IMR-90 (cell line): ENCODE results near the gene RENBP. TPM values are rescaled to one million over a fixed set of nuclear protein-coding genes. Genes with fewer than 3 reads are reported as not detected.

Experiments used
- ATAC-seq: fragments of 200-7000 bp; cut with Tn5 transposase; 2 replicates; pipeline ENCODE4 v1.9.1; 2020; ENCODE audit warnings: low read depth, mild to moderate bottlenecking, moderate library complexity
- BruUV-seq: library from RNA; stranded (reverse); fragments of 400-500 nt; replicated peaks from 2 replicates; lab custom pipeline; 2021; lab: Mats Ljungman, UMichigan
- CTCF ChIA-PET: fragments of 300-600 bp; formaldehyde crosslinking; extraction: SDS; loops from one replicate; lab custom pipeline; 2021; ENCODE audit warnings: antibody characterized with exemption; lab: Yijun Ruan, JAX
- POLR2A ChIA-PET: fragments of 300-600 bp; sonication (Branson Sonifier 250); formaldehyde crosslinking; loops from one replicate; lab custom pipeline; 2022; ENCODE audit warnings: antibody characterized with exemption; ENCODE audit not compliant: unreplicated experiment; lab: Charles Lee
- DNase-seq: peaks from one replicate; pipeline ENCODE4 v3.0.0; 2013
- H2AFZ ChIP-seq: replicated peaks from 2 replicates; pipeline ENCODE3; 2013; ENCODE audit warnings: low read length, mild to moderate bottlenecking; ENCODE audit not compliant: poor library complexity
- H2AK5ac ChIP-seq: 2 replicates; pipeline ENCODE4 v1.6.1; 2013; ENCODE audit warnings: low read depth, low read length, inconsistent platforms
- H2AK9ac ChIP-seq: replicated peaks from 2 replicates; pipeline ENCODE3; 2013; ENCODE audit warnings: mild to moderate bottlenecking, low read depth, low read length, moderate library complexity; ENCODE audit not compliant: poor library complexity
- H2BK120ac ChIP-seq: 2 replicates; pipeline ENCODE4 v1.6.1; 2013; ENCODE audit warnings: low read depth, low read length, inconsistent platforms
- H2BK15ac ChIP-seq: 3 replicates; pipeline ENCODE4 v1.6.1; 2013; ENCODE audit warnings: low read depth, low read length, inconsistent platforms
- H2BK20ac ChIP-seq: 2 replicates; pipeline ENCODE4 v1.6.1; 2013; ENCODE audit warnings: low read depth, mild to moderate bottlenecking, inconsistent platforms, low read length, moderate library complexity
- H2BK5ac ChIP-seq: 2 replicates; pipeline ENCODE4 v1.6.1; 2013; ENCODE audit warnings: mild to moderate bottlenecking, low read depth, low read length, inconsistent platforms; ENCODE audit not compliant: poor library complexity, severe bottlenecking
- H3K14ac ChIP-seq: replicated peaks from 2 replicates; pipeline ENCODE4 v1.6.1; 2013; ENCODE audit warnings: low read depth, low read length, inconsistent platforms
- H3K18ac ChIP-seq: 2 replicates; pipeline ENCODE4 v1.6.1; 2013; ENCODE audit warnings: low read depth, low read length, control low read depth
- H3K23ac ChIP-seq: 2 replicates; pipeline ENCODE4 v1.6.1; 2013; ENCODE audit warnings: low read depth, low read length, inconsistent platforms
- H3K27ac ChIP-seq: 2 replicates; pipeline ENCODE4 v1.5.1; 2013; ENCODE audit warnings: mild to moderate bottlenecking, control low read depth, low read length; ENCODE audit not compliant: insufficient read depth
- H3K27me3 ChIP-seq: 2 replicates; pipeline ENCODE4 v1.6.1; 2013; ENCODE audit warnings: low read length; ENCODE audit not compliant: control insufficient read depth, insufficient read depth
- H3K36me3 ChIP-seq: 2 replicates; pipeline ENCODE4 v1.6.1; 2013; ENCODE audit warnings: low read length, mixed read lengths; ENCODE audit not compliant: control insufficient read depth, insufficient read depth
- H3K4ac ChIP-seq: 2 replicates; pipeline ENCODE4 v1.6.1; 2013; ENCODE audit warnings: low read depth, low read length, inconsistent platforms
- H3K4me1 ChIP-seq: 2 replicates; pipeline ENCODE4 v1.6.1; 2013; ENCODE audit warnings: low read length, mixed read lengths; ENCODE audit not compliant: control insufficient read depth, insufficient read depth
- H3K4me2 ChIP-seq: 2 replicates; pipeline ENCODE4 v1.6.1; 2013; ENCODE audit warnings: low read depth, mild to moderate bottlenecking, control low read depth, low read length, moderate library complexity
- H3K4me3 ChIP-seq: 2 replicates; pipeline ENCODE4 v1.5.1; 2013; ENCODE audit warnings: low read depth, mild to moderate bottlenecking, control low read depth, low read length, moderate library complexity; ENCODE audit not compliant: insufficient read depth
- H3K56ac ChIP-seq: 2 replicates; pipeline ENCODE4 v1.6.1; 2013; ENCODE audit warnings: low read length, inconsistent platforms; ENCODE audit not compliant: insufficient read depth; ENCODE audit errors: extremely low read depth
- H3K79me1 ChIP-seq, 2 experiments: 2 replicates each; pipeline ENCODE4 v1.6.1; 2013; ENCODE audit warnings: low read length in 2 of 2, inconsistent platforms in 1 of 2, low read depth in 1 of 2
- H3K9ac ChIP-seq: 2 replicates; pipeline ENCODE4 v1.6.1; 2013; ENCODE audit warnings: low read depth, low read length, control low read depth
- H3K9me1 ChIP-seq: 2 replicates; pipeline ENCODE4 v1.6.1; 2013; ENCODE audit warnings: low read length, inconsistent platforms; ENCODE audit not compliant: insufficient read depth
- H3K9me3 ChIP-seq: 2 replicates; pipeline ENCODE4 v1.6.1; 2013; ENCODE audit warnings: low read length; ENCODE audit not compliant: control insufficient read depth, insufficient read depth
- H4K20me1 ChIP-seq: 2 replicates; pipeline ENCODE4 v1.6.1; 2013; ENCODE audit warnings: low read length, inconsistent platforms; ENCODE audit not compliant: insufficient read depth
- H4K5ac ChIP-seq: 2 replicates; pipeline ENCODE4 v1.6.1; 2013; ENCODE audit warnings: mild to moderate bottlenecking, low read depth, low read length, control low read depth
- H4K8ac ChIP-seq, 2 experiments: 2 replicates each; pipeline ENCODE4 v1.6.1; 2013; ENCODE audit warnings: low read depth in 2 of 2, low read length in 2 of 2, control low read depth in 1 of 2, inconsistent platforms in 1 of 2
- H4K91ac ChIP-seq: 2 replicates; pipeline ENCODE4 v1.6.1; 2013; ENCODE audit warnings: low read depth, low read length, inconsistent platforms; ENCODE audit not compliant: insufficient read depth
- CEBPB ChIP-seq: IDR thresholded peaks from 2 replicates; pipeline ENCODE4 v1.6.1; 2012; ENCODE audit warnings: low read depth, low read length, improper control_type of control experiment
- MAFK ChIP-seq: IDR thresholded peaks from 2 replicates; pipeline ENCODE4 v1.6.1; 2012; ENCODE audit warnings: low read depth, low read length, improper control_type of control experiment
- NFE2L2 ChIP-seq: fragments of 150-350 bp; IDR thresholded peaks from 2 replicates; pipeline ENCODE4 v1.6.1; 2016; ENCODE audit warnings: low read depth, mild to moderate bottlenecking, low read length
- POLR2A ChIP-seq: IDR thresholded peaks from 2 replicates; pipeline ENCODE4 v1.6.1; 2012; ENCODE audit warnings: mild to moderate bottlenecking, low read depth, low read length
- RAD21 ChIP-seq: IDR thresholded peaks from 2 replicates; pipeline ENCODE4 v1.6.1; 2012; ENCODE audit warnings: low read length, improper control_type of control experiment
- WGBS, 2 experiments: methylation state at CpG; one replicate each; pipeline versions ENCODE4 v1.1.5 to v1.1.7; 2013; ENCODE audit warnings: missing lambda C conversion rate in 2 of 2; ENCODE audit not compliant: insufficient read length in 1 of 2; ENCODE audit errors: extremely low coverage in 2 of 2; 5-methylcytosine and 5-hydroxymethylcytosine counted together
- dilution Hi-C: fragments of 300-500 bp; cut with HindIII; formaldehyde crosslinking; loops from one replicate; pipeline ENCODE4 v1.14.3; 2018; ENCODE audit warnings: low sequenced_read_pairs; ENCODE audit not compliant: unreplicated experiment
- in situ Hi-C: fragments of 300-500 bp; cut with MboI; formaldehyde crosslinking; loops from 3 replicates; pipeline ENCODE4 v1.14.3; 2019; ENCODE audit warnings: low sequenced_read_pairs, inconsistent platforms, mixed read lengths
- intact Hi-C: fragments of 100-400 bp; cut with micrococcal nuclease; formaldehyde crosslinking; loops from 2 replicates; pipeline ENCODE4 v1.10.0; 2022
- polyA plus RNA-seq, 3 experiments: library from polyadenylated mRNA; depleted of rRNA; stranded (reverse); fragments of >200 nt; gene quantifications; 2 replicates each; pipeline ENCODE4 v1.2.3, GENCODE V29; 2012; ENCODE audit warnings: low replicate concordance in 1 of 3
- total RNA-seq: library from RNA; depleted of rRNA; stranded (reverse); fragments of >200 nt; gene quantifications from 2 replicates; pipeline ENCODE4 v1.2.3, GENCODE V29; 2012
- TF ChIP-seq, protein P1 (sequence below): fragments of 150-350 bp; IDR thresholded peaks from 2 replicates; pipeline ENCODE4 v1.6.1; 2017; ENCODE audit warnings: mild to moderate bottlenecking, antibody characterized with exemption, low read length, low read depth
- TF ChIP-seq, protein P2 (sequence below): conservative IDR thresholded peaks from 2 replicates; pipeline ENCODE4 v1.5.1; 2012; ENCODE audit warnings: mild to moderate bottlenecking, low read depth, low read length, improper control_type of control experiment

Gene RENBP
- total and polyA plus RNA-seq, 2 of the 4 experiments (the other 2 are of a cell fraction): 0.15 to 0.18 TPM

DNA sequence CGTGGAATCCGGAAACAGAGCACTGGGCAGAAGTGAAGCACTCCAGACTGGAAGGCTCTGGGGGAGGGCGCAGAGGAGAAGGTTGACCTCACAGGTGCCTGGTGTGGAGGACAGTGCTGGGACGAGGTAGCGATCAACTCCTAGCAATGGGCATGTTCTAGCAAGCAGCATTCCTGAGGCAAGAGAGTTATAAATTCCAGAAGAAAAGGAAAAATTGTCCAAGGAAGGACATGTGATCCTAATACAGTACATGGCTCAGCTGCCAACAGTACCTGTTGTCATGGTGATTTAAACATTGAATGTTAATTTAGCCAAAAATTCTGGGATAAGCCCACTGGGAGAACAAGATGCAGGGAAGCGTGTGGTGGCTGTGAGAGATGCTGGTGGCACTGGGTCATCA lies 26.6 kb downstream of the RENBP start:
- Histone ChIP-seq H3K4ac (no peak overlapping the region), H3K4me3 (no peak overlapping the region), H3K27ac (no peak overlapping the region), H3K18ac (no peak overlapping the region), H2AFZ (no peak overlapping the region), H4K8ac (no peak overlapping the region), H3K9me3 (no peaks in the 10 kb centered on the region; the same call in 1 of the 2 replicates), H3K23ac (no peak overlapping the region), H3K4me1 (no peaks in the 10 kb centered on the region), H2AK9ac (no peak overlapping the region), H3K9me1 (no peaks in the 10 kb centered on the region), H3K9ac (no peak overlapping the region), H2BK20ac (no peak overlapping the region), H3K79me1 (no peaks in the 10 kb centered on the region), H2BK15ac (no peak overlapping the region), H4K91ac (no peak overlapping the region), H3K56ac (no peak overlapping the region), H3K14ac (no peak overlapping the region), H4K5ac (no peak overlapping the region), H3K27me3 (peaks cover 21% of the 10 kb centered on the region; the same call in 1 of the 2 replicates), H2BK120ac (no peak overlapping the region), H4K20me1 (no peaks in the 10 kb centered on the region), H2AK5ac (no peak overlapping the region), H3K4me2 (no peak overlapping the region), H3K36me3 (no peaks in the 10 kb centered on the region), H2BK5ac (no peak overlapping the region)
- intact Hi-C loops (no loop called here), dilution Hi-C loops (no loop called here), in situ Hi-C loops (loop anchor here (5.0 to 25.0 kb wide), 2 partner anchors 121 to 956 kb away; no protein-coding TSS in a partner anchor)
- TF ChIP-seq NFE2L2 (no peak), MAFK (no peak), CEBPB (no peak), POLR2A (no peak), RAD21 (no peak)
- TF ChIP-seq, protein P1, sequence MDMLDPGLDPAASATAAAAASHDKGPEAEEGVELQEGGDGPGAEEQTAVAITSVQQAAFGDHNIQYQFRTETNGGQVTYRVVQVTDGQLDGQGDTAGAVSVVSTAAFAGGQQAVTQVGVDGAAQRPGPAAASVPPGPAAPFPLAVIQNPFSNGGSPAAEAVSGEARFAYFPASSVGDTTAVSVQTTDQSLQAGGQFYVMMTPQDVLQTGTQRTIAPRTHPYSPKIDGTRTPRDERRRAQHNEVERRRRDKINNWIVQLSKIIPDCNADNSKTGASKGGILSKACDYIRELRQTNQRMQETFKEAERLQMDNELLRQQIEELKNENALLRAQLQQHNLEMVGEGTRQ: no peak
- TF ChIP-seq, protein P2, sequence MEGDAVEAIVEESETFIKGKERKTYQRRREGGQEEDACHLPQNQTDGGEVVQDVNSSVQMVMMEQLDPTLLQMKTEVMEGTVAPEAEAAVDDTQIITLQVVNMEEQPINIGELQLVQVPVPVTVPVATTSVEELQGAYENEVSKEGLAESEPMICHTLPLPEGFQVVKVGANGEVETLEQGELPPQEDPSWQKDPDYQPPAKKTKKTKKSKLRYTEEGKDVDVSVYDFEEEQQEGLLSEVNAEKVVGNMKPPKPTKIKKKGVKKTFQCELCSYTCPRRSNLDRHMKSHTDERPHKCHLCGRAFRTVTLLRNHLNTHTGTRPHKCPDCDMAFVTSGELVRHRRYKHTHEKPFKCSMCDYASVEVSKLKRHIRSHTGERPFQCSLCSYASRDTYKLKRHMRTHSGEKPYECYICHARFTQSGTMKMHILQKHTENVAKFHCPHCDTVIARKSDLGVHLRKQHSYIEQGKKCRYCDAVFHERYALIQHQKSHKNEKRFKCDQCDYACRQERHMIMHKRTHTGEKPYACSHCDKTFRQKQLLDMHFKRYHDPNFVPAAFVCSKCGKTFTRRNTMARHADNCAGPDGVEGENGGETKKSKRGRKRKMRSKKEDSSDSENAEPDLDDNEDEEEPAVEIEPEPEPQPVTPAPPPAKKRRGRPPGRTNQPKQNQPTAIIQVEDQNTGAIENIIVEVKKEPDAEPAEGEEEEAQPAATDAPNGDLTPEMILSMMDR: no peak
- ChIA-PET POLR2A (no interaction called here), CTCF (no interaction called here)
- DNase-seq: no peak
- ATAC-seq: no peak
- BruUV-seq: no TSS peak
- WGBS, 2 experiments: 90% methylated on average over 2 of the region's 6 CpGs; no CpG with 5 or more reads in 1 of the 2 experiments
